IPS-15b (cell line): Measurements from ENCODE around the gene CYB561D2.

ENCODE experiments used
- H3K27me3 ChIP-seq: one replicate; pipeline ENCODE4 v1.6.1; 2013; ENCODE audit warnings: low read length; ENCODE audit not compliant: control insufficient read depth, insufficient read depth
- H3K36me3 ChIP-seq: one replicate; pipeline ENCODE4 v1.6.1; 2013; ENCODE audit warnings: low read length; ENCODE audit not compliant: control insufficient read depth, insufficient read depth
- H3K4me1 ChIP-seq: one replicate; pipeline ENCODE4 v1.6.1; 2013; ENCODE audit warnings: mild to moderate bottlenecking, low read length; ENCODE audit not compliant: control insufficient read depth, insufficient read depth
- H3K4me3 ChIP-seq: one replicate; pipeline ENCODE4 v1.5.1; 2013; ENCODE audit warnings: low read depth, low read length
- H3K9ac ChIP-seq: one replicate; pipeline ENCODE4 v1.6.1; 2013; ENCODE audit warnings: low read depth, mild to moderate bottlenecking, low read length
- H3K9me3 ChIP-seq: one replicate; pipeline ENCODE4 v1.6.1; 2013; ENCODE audit warnings: mild to moderate bottlenecking, low read length; ENCODE audit not compliant: control insufficient read depth, insufficient read depth

CYB561D2 gene

DNA sequence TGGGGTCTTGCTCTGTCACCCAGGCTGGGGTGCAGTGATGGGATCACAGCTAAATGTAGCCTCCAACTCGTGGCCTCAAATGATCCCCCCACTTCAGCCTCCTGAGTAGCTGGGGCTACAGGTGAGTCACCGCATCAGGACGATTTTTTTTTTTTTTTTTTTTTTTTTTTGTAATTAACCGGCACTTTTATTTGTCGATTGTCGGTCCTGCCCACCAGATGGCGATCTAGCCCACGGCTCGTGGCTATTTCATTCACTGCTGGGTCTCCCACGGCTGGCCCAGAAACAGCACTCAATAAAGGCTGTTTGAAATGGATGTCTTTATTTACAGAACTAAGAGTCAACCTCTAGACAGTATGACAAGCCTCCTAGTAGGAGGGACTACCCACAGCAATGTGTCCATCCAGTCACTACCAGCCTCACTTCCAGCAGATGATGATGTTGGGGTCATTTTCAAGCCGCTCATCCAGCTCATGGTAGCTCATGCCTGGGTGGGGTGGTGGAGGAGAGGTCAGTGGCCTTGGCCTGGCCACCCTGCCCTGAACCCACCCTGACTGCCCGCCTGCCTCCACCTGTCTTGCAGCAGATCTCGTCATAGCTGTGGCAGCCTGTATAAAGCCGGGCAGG, 3.4 kb upstream of the CYB561D2 start:
- H3K9me3 ChIP-seq, result no peaks in the 10 kb centered on the region
- H3K27me3 ChIP-seq, result peaks cover 39% of the 10 kb centered on the region
- H3K4me1 ChIP-seq, result peaks cover 6% of the 10 kb centered on the region
- H3K4me3 ChIP-seq, result no peak overlapping the region
- no peak overlapping the region for H3K9ac ChIP-seq
- H3K36me3 ChIP-seq, result peaks cover 9% of the 10 kb centered on the region

DNA sequence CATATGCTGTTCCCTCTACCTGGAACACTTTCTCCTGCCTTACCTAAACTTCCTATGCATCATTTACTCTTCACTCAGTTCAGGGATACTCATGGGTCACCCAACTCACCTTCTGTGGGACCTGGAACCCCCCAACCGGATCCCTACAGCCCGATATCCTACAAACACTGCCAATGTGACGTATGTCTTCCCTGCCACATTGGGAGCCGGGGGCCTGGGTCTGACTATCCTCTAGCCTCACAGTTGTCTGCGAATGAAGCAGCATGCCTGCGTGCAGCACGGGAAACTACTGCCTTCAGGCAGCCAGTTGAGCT, 492 bp upstream of the CYB561D2 start:
- H3K9ac ChIP-seq, result peak overlapping the region; percentile 95
- H3K4me3 ChIP-seq, result peak overlapping the region; percentile 100
- peaks cover 12% of the 10 kb centered on the region for H3K27me3 ChIP-seq
- H3K9me3 ChIP-seq, result no peaks in the 10 kb centered on the region
- peaks cover 6% of the 10 kb centered on the region for H3K4me1 ChIP-seq
- peaks cover 26% of the 10 kb centered on the region for H3K36me3 ChIP-seq

DNA sequence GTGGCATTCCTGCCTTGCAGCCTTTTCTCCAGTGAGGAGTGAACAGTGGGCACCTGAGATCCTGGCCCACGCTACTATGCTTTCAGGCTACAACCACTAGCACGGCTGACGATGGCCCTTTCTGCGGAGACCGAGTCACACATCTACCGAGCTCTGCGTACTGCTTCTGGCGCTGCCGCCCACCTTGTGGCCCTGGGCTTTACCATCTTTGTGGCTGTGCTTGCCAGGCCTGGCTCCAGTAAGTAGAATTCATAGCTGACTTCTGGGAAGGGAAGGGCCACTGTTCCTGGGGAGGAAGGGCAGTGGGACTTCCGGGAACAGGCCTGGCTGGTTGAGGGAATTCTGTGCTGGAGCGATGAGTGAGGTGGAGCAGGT, 648 bp downstream of the CYB561D2 start:
- Histone ChIP-seq H3K36me3 (peaks cover 33% of the 10 kb centered on the region), H3K9ac (no peak overlapping the region), H3K9me3 (no peaks in the 10 kb centered on the region)

DNA sequence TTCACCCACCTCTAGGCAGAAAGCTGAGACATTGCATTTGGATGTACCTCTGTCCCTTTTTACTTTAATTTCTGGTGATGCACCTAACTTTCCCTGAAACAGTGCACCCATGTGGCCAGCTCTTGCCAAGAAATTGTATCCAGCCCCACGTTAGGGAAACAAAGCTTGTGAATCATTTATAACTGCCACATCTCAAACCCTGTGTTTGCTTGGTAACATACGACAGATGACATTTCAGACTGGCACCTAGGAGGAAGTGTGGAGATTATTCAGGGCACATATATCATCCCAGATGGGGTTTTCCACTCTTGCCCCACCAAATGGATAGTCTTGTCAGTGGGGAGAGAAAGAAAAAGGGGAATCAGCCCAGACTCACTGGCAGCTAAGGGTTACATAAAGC, 2.1 kb downstream of the CYB561D2 start:
- Histone ChIP-seq H3K4me1 (peaks cover 4% of the 10 kb centered on the region), H3K9ac (no peak overlapping the region), H3K36me3 (peaks cover 34% of the 10 kb centered on the region), H3K9me3 (no peaks in the 10 kb centered on the region), H3K4me3 (no peak overlapping the region), H3K27me3 (no peaks in the 10 kb centered on the region)

More for the DNA sequence above, 648 bp downstream of the CYB561D2 start:
- peaks cover 5% of the 10 kb centered on the region for H3K27me3 ChIP-seq
- peak overlapping the region; percentile 100 for H3K4me3 ChIP-seq
- H3K4me1 ChIP-seq, result peaks cover 6% of the 10 kb centered on the region

DNA sequence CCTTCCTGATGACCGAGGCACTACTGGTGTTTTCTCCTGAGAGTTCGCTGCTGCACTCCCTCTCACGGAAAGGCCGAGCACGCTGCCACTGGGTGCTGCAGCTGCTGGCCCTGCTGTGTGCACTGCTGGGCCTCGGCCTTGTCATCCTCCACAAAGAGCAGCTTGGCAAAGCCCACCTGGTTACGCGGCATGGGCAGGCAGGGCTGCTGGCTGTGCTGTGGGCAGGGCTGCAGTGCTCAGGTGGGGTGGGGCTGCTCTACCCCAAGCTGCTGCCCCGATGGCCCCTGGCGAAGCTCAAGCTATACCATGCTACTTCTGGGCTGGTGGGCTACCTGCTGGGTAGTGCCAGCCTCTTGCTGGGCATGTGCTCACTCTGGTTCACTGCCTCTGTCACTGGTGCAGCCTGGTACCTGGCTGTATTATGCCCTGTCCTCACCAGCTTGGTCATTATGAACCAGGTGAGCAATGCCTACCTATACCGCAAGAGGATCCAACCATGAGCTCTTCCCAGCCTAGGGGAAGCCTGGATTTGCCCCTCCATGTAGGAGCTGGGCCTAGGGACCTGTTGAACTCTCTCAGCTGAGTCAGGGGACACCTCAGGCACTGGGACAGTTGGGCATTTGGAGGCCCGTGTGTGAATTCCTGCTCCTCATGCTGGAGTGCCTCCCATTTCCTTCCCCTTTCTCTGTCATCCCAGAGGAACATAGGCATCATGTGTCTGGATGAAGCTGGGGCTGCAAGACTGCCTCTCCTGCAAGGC, 2.8 kb downstream of the CYB561D2 start:
- Histone ChIP-seq H3K36me3 (peaks cover 36% of the 10 kb centered on the region), H3K4me1 (peaks cover 4% of the 10 kb centered on the region)

DNA sequence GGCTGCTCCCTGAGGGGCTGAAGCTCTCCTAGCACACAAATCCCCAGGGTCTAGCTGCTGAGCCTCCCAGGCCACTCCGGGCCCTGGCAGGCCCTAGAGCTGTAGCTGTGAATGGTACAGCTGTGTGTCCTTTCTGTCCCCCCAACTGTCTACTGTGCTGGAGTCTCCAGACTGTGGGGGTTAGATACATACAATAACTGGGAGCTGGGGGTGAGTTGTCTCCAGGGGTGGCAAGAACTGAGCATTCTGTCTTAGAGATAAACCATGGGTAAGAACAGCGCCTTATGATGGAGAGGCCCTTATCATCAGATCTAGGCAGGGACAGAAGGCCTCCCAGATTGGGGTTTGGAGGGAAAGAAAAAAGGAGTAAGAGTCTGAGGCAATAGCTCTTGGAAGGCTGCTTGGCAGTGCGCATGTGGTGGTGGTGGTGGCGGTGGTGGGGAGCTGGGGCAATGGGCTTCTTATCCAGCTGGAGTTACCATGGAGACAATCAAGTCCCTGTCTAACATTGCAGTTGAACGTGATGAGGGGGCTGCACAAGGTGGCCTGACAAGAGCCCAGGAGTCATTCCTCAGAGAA, 3.6 kb downstream of the CYB561D2 start:
- Histone ChIP-seq H3K4me3 (no peak overlapping the region), H3K27me3 (no peaks in the 10 kb centered on the region), H3K4me1 (peaks cover 4% of the 10 kb centered on the region), H3K9me3 (no peaks in the 10 kb centered on the region), H3K36me3 (peaks cover 33% of the 10 kb centered on the region), H3K9ac (no peak overlapping the region)

More for the DNA sequence above, 2.8 kb downstream of the CYB561D2 start:
- no peaks in the 10 kb centered on the region for H3K9me3 ChIP-seq
- H3K27me3 ChIP-seq, result no peaks in the 10 kb centered on the region
- no peak overlapping the region for H3K4me3 ChIP-seq
- no peak overlapping the region for H3K9ac ChIP-seq

DNA sequence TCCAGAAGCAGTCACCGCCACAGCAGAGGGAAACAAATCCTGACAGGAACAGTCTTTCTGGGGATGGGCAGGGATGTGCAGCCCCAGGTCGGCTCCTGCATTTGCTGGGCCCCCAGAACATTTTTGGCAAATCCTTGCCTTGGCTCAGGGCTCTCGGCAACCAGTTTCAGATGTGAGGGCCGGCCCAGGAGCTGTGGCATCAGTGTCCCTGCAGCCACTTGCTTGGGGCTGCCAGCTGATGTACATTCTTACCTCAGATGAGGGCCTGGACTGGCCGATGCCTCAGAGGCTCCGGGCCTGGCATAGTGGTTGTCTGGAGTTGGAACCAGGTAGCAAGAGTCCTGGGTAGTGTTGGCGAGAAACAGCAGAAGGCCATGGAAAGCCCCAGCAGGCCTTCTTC, 4.2 kb downstream of the CYB561D2 start:
- Histone ChIP-seq H3K9me3 (no peaks in the 10 kb centered on the region), H3K27me3 (no peaks in the 10 kb centered on the region), H3K36me3 (peaks cover 33% of the 10 kb centered on the region), H3K4me3 (no peak overlapping the region), H3K4me1 (peaks cover 5% of the 10 kb centered on the region), H3K9ac (no peak overlapping the region)

DNA sequence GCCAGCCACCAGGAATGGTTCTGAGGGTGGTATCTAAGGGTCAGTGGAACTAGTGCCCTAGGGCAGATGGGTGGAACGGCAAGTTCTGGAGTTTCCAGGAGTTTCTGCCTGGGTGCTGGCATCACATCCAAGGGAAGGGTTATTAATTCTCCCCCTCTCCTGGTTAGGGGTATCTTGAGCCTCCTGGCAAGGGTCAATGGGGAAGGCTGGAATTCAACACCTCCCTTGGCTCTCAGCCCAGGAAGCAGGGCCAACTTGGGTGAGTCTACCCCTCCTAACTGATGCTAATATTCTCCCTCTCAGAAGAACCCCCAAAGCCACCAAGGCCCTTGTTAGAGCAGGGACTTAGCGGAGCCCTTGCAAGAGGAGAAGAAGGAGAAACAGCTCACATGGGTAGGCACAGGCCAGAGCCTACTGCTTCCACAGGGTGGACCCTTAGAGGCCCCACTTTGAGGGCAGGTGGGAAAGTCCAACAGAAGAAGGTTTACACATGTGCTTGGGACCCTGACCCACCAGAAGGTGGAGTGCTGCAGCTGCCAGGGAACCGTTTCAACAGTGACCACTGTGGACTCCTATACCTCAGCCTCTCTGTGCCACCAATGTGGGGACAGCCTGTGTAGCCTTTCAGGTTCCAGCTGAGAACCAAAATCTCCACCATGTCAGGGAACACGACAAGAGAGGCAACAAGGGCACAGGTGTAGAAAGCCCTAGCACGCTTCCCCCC, 5.3 kb downstream of the CYB561D2 start:
- Histone ChIP-seq H3K4me1 (peaks cover 8% of the 10 kb centered on the region), H3K9me3 (no peaks in the 10 kb centered on the region), H3K4me3 (no peak overlapping the region), H3K36me3 (peaks cover 33% of the 10 kb centered on the region), H3K9ac (no peak overlapping the region), H3K27me3 (no peaks in the 10 kb centered on the region)

DNA sequence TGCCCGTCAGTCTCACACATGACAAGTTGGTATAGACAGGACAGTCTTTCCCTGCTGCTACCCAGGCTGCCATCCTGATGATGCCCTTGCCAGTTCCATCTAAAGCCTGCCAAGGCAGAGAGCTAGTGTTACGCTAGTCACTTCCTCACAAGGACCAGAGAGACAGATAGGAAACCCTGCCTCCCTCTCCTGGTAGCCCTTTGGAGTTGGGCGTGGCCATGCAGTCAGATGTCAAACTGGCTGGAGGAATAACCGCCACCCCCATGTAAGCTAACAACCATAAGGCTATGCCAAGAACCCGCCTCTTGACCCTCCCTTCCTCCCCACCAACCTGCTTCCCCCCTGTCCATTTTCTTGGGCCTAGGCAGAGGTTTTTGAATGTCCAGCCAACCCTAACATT, 5.9 kb downstream of the CYB561D2 start:
- Histone ChIP-seq H3K9me3 (no peaks in the 10 kb centered on the region), H3K4me3 (no peak overlapping the region), H3K4me1 (peaks cover 3% of the 10 kb centered on the region), H3K27me3 (no peaks in the 10 kb centered on the region), H3K9ac (no peak overlapping the region), H3K36me3 (peaks cover 33% of the 10 kb centered on the region)

DNA sequence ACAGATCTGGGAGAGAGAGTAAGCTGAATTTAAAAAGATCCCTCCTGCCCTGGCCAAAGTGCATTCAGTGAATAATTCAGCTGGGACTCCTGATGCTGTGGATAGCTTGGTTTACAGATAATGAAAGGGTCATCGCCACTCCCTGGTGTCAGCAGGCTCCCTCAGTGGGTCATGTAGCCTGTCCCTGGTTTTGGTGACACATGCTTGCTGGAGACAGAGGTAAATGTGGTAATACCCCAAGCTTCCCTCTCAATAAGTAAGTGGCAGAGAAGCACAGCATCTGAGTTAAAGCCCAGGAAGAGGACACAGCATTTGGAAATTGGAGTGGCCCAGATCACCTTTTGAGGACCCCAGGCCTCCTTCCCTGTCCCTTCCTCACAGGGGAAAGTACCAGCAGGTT, 6.8 kb downstream of the CYB561D2 start:
- Histone ChIP-seq H3K27me3 (peaks cover 4% of the 10 kb centered on the region), H3K9ac (no peak overlapping the region), H3K36me3 (peaks cover 33% of the 10 kb centered on the region), H3K9me3 (no peaks in the 10 kb centered on the region), H3K4me1 (peaks cover 3% of the 10 kb centered on the region), H3K4me3 (peak overlapping the region; percentile 92)

DNA sequence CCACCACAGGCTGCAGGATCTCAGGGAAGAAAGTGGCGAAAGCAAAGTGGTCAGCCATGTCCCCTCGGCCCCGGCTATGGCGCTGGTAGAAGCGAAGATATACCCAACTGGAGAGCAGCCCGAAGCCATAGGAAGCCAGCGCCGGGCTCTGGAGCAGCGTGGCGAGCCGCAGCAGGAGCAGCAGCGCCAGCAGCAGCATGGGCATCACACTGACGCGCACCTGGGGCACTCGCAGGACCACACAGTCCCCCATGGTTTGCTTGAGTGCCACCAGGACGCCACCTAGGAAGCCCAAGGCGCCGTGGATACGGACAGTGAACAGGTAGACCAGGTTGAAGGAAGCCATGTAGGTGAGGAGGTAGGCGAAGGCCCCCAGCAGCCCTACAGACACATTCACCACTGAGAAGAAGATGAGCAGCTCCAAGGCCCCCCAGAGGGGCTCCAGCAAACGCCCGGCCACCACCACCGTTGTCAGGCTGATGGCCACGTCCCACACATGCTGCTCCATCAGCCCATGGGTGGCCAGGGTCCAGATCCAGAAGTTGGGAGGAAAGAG, 7.8 kb downstream of the CYB561D2 start:
- Histone ChIP-seq H3K27me3 (peaks cover 5% of the 10 kb centered on the region), H3K9ac (peak overlapping the region; percentile 73), H3K36me3 (peaks cover 30% of the 10 kb centered on the region), H3K9me3 (no peaks in the 10 kb centered on the region), H3K4me1 (peaks cover 3% of the 10 kb centered on the region), H3K4me3 (peak overlapping the region; percentile 92)
